HG03280 (cell line): ENCODE results near the gene GPR141.

Source experiments
- ATAC-seq: cut with Tn5 transposase; IDR thresholded peaks from one replicate; pipeline ENCODE4 v1.9.1; 2021; ENCODE audit warnings: mild to moderate bottlenecking, moderate library complexity; ENCODE audit not compliant: unreplicated experiment

GPR141 gene

DNA sequence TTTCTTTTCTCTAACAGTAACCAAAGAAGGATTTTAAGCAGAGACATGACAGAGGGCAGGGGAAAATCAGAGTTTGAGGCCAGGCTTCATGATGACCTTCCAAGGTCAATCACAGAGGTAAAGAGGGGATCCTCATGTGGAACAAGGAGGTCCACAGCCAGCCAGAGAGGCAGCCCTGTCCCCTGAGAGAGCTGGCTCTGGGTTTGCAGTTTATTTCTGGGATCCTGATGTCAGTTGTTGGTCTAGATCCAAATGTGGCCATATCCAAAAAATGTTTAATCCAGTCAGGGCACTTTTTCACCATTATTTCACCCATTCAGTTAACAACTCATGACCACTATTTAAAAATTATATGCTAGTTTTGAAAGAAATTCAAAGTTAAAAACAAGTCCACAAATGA is 45.6 kb downstream of the GPR141 start:
- ATAC-seq, result no peak

- ATAC-seq, result no peak
Observed at GRCh38 chr7:37730501-37730900, 46.9 kb downstream of the GPR141 start.

GRCh38 chr7:37732253-37732652 is 48.7 kb downstream of the GPR141 start:
- ATAC-seq, result peak; percentile 71

GRCh38 chr7:37732888-37733287 is 49.3 kb downstream of the GPR141 start:
- ATAC-seq, result no peak

DNA sequence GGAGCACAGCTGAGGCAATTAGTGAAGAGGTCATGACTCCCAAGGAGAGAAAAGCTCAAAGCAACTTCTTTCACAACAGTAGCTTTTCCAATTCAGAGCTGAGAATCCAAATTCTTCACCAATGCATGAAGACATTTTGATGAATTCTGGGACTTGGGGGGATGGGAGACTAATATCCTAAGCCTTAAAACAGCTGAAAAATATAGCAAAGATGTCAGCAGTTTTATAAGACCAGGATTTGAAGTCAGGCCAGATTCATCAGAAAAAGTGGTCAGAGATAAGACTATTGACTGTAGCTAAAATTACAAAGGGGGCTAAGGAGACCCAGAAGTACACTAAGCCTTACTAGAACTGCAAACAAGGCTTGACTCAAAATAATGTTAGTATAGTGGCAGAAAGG is 51.6 kb downstream of the GPR141 start:
- no peak for ATAC-seq

- ATAC-seq, result no peak
Observed at GRCh38 chr7:37738321-37738720, 54.8 kb downstream of the GPR141 start.

- no peak for ATAC-seq
Observed at GRCh38 chr7:37740398-37740797, 56.8 kb downstream of the GPR141 start.

DNA sequence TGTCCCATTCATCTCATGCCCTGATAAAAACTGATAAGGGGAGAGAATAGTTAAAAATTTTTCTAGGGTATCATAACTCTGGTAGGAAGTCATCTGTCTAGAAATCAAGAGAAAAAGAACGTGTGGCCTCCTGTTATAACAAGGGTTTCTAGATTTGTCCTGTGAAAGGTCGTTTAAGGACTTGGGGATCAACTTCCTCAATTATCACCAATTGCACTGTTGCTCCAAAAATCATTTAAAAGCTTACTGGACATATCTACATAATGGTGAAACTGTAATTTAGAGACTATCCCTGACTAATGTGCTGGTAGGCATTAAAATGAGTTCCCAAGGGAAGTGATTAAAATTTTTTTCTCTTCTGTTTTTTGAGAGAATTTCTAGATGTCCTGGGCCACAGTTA is 58.2 kb downstream of the GPR141 start:
- ATAC-seq, result no peak

DNA sequence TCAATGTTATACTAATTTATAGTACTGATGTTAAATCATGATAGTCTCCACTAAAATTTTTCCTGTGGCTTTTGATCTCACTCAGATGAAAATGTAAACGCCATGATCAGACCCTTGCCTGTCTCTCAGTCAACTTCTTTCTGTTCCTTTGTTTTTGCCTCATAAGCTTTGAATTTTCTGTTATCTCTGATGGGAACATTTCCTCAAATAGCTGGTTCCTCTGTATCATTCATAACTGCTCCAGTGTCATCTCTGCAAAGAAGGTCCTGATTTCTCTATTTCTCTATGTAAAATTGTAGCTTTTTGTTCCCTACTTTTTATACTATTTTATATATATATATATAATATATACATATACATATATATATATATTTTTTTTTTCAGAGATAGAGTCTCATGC is 67.5 kb downstream of the GPR141 start:
- no peak for ATAC-seq

GRCh38 chr7:37753398-37754050 is 70.0 kb downstream of the GPR141 start:
- no peak for ATAC-seq

GRCh38 chr7:37756797-37757551 is 73.4 kb downstream of the GPR141 start:
- no peak for ATAC-seq

DNA sequence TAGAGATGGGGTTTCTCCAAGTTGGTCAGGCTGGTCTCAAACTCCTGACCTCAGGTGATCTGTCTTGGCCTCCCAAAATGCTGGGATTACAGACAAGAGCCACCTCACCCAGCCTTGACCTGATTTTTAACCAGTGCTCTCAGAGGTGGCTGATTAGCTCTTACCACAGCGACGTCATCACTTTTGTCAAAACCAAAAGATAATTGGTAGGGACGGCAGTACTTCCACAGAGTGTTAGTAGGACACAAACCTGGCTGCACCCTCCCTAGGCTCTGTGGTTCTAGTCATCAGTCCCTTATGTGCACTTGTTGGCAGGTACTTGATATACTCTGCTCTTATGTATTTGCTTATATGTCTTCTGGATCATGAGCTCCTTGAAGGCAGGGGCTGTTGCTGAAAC is 74.0 kb downstream of the GPR141 start:
- ATAC-seq, result no peak

DNA sequence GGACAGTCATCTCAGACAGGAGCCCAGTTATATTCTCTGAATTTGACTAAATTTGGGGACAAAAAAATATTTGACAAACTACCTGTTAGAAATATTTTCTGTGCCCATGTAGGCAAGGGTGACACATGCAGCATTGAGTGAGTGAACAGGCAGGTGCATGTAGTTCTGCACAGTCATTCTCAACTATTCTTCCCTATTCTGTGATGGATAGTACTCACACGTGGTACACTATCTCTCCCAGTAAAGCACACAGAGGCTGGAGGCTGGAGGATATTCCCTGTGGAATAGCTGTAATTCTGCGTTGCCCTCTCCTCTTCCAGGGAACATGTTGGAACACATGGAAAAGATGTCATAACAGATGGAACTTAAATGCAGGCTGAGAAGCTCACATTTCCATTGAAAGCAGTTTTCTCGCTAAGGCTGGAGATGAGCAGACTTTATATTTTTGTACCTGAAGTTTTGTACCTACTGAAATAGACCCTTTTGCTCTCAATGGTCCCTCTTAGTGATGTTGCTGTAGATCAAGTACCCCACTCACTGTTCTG is 75.0 kb downstream of the GPR141 start:
- no peak for ATAC-seq

DNA sequence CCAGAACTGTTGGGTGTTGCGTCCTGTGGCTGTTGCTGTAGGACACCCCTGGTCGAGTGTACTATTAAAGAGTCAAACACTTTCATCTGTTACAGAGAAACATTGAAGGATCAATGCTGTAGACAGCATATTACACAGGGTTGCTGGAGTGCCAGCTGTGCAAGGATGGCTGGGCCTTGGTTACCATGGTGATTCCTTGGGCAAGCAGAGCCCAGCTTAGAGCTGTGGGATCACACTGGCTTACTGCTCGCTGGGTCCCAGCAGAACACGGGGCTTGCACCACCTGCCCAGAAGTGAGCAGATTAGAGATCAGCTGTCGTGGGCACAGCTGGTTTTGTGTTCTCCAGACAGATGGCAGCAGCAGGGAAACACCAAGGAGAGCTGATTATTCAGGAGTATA is 76.0 kb downstream of the GPR141 start:
- ATAC-seq, result no peak

DNA sequence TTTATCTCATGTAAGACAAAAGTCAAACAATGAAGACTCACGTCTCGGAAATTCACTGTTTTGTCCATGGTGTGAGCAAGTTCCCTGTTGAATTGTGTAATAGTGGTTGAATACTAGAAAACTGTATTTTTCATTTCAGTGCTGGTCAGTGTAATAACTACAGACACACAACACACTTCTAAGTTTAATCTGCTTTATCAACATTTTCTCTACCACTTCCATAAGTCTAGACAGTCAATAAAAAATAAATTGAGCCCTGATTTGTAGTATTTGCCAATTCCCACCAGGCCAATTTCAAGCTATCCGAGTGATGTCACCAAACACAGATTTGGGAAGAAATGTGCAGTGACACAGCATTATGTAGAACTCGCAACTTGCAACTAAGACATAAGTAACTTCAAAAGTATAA is 81.9 kb downstream of the GPR141 start:
- ATAC-seq, result no peak

DNA sequence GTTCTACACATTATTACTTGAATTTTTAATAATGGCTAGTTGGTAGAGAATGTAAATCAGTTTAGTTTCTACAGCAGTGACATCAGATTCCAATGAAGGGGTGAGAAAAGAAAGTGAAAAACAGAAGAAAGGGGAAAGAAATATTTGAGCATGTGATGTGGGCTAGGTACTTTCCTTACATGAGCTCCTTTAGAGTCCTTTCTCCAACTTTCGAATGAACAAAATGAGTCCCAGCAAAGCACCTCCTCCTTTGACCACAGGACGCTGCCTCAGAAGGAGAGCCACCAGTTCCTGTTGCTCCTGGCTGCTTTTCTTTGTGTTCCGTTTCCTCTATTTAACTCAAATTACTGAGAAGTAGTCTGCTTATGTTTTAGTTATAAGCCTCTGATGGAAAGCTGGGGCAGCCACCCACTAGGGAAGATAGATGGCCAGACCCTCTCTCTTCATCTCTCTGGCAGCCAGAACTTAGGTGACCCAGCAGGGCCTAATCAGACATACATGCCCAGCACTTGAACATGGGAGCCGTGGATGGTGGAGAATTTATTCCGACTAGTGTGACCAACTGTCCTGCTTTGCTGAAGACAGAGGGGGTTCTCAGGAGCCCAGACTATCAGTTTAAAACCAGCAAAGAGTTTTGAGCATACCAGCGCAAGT is 82.4 kb downstream of the GPR141 start:
- ATAC-seq, result peak; percentile 68

GRCh38 chr7:37768611-37769010 is 85.0 kb downstream of the GPR141 start:
- no peak for ATAC-seq

GRCh38 chr7:37769291-37769690 is 85.7 kb downstream of the GPR141 start:
- no peak for ATAC-seq

GRCh38 chr7:37769726-37770125 is 86.2 kb downstream of the GPR141 start:
- no peak for ATAC-seq

DNA sequence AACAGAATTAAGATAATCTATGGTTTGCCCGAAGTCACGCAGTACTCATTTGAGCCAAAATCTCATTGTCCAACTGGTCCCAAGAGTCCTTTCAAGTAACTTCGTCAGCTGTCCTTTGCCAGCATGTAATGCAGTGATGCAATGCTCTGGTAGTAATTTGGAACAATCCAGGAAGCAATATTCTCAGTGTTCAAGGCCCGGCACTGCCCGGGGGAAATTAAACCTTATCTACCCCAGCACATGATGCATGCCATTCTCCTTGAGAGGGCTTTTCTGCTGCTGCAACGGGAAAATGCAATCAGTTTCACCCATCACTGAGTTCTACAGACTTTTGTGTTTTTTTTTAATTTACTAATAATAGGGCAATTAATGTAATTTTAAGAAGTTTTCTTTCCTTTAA is 87.3 kb downstream of the GPR141 start:
- ATAC-seq, result no peak

GRCh38 chr7:37771342-37771741 is 87.8 kb downstream of the GPR141 start:
- ATAC-seq, result no peak

- no peak for ATAC-seq
Observed at GRCh38 chr7:37771801-37772200, 88.2 kb downstream of the GPR141 start.
